NCI-H510A treated with DMSO at 0.1 percent for 48 hours (cell line): ENCODE measurements around the gene MAP7D2.
"Not testable (repeated sequence)": the region's sequence is repeated elsewhere in the genome, so short reads cannot be mapped to it uniquely, and the experiment has no call there.

Experiments used
- DNase-seq: peaks from one replicate; lab custom pipeline; 2025; lab: John Stamatoyannopoulos, UW

Gene MAP7D2

DNA sequence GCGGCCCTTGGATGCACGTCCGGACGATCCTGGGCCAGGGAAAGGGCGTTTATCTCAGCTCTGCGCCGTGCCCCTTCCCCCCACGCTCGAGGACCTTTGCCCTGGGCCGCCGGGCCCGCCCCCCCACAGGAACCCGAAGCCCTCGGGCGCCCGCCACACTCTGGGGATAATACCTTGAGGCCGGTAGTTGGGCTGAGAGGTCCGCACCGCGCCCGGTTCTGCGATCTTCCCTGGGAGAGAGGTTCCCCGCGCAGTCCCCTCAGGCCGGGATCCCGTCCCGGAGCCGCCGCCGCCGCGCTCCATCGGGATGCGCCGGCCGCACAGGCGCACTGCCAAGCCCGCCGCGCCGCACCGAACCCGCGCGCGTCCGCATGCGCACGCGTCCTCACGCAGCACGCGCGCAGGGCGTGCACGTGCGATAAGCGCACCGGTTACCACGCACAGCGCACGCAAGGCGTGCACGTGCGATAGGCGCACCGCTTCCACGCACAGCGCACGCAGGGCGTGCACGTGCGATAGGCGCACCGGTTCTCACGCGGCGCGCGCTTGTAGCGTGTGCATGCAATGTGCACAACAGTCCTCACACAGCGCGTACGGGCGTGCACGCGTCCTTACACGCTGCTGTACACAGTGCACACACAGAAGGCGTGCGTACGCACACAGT lies at the start of gene MAP7D2:
MAP7D2 (minus strand) TSS at position 331 of the 664 bp plus-strand sequence; CDS start at position 303, 28 bp downstream.
- DNase-seq: no peak

GRCh38 chrX:20162516-20162915 lies 45.8 kb upstream of the MAP7D2 start:
- DNase-seq: not testable (repeated sequence)

- no peak for DNase-seq
Measured at GRCh38 chrX:20159797-20160385, 43.2 kb upstream of the MAP7D2 start.

DNA sequence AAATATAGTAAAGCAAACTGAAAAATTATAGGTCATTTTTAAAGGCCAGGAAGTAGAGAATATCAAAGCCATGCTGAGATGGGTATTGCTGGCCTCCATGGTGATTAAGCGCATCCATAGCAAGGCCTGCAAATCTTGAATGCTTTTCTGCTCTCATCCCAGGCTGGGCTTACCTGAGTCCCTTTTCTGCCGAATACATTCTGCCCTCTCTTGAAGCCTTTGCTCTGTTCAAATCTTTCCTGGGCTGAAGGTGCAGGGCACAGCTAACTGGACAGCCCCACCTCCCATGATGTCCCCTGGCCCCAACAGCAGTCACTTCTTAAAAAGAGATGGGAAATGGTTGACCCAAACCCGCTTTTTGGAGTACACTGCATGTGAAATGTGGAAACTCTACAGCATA lies 35.0 kb upstream of the MAP7D2 start:
- no peak for DNase-seq

DNA sequence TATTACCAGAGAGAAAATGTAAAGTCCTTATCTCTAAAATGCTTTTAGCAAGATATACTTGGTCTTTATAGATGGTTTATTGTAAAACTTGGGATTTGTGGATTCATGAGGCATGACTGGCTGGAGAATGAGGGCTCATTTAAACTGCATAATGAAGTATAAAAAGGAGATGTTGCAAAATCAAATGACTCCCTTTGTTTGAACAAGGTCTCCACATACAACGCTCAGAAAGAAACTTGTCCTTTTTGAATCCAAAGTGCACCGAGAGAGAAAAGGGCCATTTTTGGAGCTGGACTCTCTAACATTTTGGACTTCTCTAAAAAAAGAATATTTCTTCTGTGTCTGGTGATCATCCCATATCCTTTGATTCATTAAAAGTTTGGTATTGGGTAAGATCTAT lies 32.6 kb upstream of the MAP7D2 start:
- no peak for DNase-seq

DNA sequence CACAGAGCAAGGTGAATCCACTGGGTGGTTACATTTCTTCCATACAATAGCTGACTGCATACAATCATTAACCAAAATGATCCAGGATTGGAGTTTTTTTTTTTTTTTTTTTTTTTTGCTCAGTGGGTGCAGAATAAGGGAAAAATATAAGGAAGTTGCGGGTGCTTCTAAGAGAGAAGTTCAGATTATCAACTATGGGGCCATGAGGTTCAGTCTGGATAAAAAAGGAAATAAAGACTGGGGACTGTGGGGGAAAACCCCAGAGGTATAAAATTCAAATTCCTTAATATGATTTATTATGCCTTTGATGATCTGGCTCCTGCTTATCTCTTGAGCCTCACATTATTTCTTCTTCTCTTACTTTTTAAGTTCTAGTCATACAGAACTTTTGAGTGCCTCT lies 30.9 kb upstream of the MAP7D2 start:
- no peak for DNase-seq

- no peak for DNase-seq
Measured at GRCh38 chrX:20144491-20144890, 27.8 kb upstream of the MAP7D2 start.

DNA sequence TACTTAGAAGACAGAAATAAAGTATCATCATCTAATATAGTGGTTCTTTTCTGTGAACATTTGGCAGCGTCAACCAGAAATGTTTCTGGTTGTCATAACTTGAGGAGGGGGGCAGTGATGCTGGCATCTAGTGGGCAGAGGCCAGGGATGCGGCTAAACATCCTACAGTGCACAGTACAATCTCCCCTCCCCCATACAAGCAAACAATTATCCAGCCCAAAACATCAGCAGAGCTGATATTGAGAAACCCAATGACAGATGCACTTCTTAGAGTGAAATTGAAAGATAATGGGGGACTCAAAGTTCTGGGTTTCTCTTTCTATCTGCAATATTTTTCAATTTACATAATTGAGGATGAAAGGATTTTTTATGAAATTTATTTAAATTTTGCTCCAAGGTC lies 26.9 kb upstream of the MAP7D2 start:
- DNase-seq: no peak

DNA sequence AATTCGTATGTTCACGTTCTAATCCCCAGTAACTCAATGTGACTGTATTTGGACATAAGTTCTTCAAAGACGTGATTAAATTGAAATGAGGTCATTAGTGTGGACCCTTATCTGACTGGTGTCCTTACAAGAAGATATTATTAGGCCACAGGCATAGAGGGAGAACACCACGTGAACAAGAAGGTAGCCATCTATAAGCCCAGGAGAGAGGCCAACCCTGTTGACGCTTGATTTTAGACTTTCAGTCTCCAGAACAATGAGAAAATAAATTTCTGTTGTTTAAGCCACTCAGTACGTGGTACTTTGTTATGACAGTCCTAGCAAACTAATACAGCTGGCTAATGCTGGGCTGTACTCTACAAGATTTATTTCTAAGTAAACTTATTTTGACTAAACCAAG lies 26.4 kb upstream of the MAP7D2 start:
- no peak for DNase-seq

- peak; percentile 89 for DNase-seq
Measured at GRCh38 chrX:20141281-20142220, 24.8 kb upstream of the MAP7D2 start, which contains the start of gene EIF1AX. EIF1AX (minus strand) TSS chrX:20141838; CDS start chrX:20141640, 198 bp downstream.

DNA sequence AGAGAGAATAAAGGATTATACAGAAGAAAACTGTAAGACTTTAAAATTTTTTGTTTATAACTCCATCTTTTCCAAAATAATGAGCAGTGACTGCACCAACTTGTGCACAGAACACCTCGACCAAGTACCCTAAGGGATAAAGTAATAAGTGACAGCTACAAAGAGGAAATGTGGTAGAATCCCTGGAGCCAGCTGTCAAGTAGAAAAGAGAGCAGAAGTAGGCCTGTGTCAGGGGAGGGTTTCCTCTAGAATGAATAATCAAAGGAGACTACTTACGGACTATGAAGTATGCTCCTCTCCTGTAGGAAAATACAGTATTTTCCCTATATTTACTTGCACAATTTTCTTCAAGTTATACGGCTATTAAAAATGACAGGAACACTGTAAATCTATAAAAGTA lies 23.7 kb upstream of the MAP7D2 start:
- no peak for DNase-seq

- DNase-seq: no peak
Measured at GRCh38 chrX:20139966-20140365, 23.3 kb upstream of the MAP7D2 start.

DNA sequence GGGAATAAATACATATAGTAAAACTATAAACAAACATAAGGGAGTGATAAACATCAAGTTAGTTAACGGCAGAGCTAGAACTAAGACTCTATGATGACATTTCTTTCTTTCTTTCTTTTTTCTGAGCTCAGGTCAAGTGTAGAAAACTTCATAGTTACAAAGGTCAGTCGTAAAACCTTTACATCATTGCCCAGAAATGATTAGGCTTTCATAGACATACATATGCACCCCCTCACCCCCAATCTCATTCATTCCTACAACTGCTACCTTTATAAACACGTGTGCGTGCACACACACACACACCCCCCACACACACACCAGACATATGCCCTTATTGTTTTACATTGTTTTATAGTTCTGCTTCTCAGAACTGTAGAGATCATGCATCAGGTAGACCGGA lies 19.2 kb upstream of the MAP7D2 start:
- no peak for DNase-seq

- no peak for DNase-seq
Measured at GRCh38 chrX:20132666-20133065, 16.0 kb upstream of the MAP7D2 start.

DNA sequence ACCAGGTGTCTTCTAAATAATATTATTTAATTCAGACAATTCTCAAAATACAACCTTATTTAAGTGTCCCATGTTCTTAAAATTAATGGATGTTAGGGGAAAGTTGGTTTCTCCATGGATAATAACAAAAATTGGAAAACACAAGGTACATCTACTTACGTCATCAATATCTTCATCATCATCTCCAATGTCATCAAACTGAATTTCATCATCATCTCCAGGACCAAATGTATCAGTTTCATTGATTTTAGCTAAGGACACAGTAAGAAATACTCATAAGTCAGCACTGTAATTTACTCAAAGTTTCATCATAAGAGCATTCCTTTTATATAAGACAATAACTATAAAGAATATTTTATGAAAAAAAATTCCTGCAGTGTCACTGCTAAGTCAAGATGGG lies 13.7 kb upstream of the MAP7D2 start:
- DNase-seq: no peak

DNA sequence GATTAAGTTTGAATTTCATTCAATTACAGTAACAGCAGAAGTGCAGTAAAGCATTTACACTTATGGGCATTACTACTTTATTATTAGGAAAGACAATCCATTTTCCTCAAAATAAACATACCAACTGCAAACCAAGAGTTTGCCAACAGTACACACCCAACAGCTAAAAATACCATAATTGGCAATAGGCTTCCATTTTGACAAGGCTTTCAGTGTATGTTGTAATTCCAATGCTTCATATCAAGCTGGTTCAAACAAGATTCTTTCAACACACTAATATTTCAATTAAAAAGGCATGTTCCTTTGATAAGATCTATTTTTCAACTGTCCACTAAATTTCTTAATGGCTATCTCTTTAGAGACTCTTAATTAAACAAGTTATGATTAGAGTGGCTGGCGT lies 12.8 kb upstream of the MAP7D2 start:
- no peak for DNase-seq

GRCh38 chrX:20128670-20129069 lies 12.0 kb upstream of the MAP7D2 start:
- no peak for DNase-seq

GRCh38 chrX:20127440-20127839 lies 10.7 kb upstream of the MAP7D2 start:
- not testable (repeated sequence) for DNase-seq

DNA sequence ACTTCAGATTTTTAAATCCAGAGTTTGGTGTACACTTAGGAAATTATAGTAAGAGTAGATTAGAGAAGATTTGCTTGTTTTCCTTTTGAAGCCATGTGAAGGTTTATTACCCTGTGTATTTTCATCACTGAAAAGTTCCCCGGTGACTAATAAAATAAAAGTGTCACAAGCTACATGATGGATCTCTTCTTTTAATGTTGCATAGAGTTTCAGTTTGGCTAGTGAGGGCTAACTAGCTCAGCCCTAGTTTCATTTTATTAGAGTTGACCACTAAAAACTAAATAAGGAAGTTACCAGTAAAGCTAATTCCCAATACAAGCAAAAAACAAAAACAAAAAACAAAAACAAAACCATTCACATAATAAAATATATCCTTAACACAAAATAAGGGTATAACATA lies 10.1 kb upstream of the MAP7D2 start:
- not testable (repeated sequence) for DNase-seq

DNA sequence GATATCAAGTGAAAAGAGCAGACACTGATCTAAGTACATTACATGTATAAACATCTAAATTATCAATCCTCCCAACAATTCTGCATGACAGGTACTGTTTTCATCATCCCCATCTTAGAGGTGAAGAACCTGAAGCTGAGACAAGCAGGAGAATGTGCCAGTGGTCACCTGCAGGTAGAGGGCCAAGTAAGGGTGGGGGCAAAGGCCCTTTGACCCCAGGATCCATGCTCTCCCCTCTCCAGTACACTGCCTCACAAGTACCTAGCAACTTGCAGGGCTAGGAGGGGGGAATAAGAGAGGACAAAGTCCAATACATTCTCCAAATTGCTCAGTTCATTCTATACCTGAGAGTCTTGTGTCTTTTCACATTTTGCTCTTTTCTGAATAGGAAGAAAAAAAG lies 8.3 kb upstream of the MAP7D2 start:
- DNase-seq: no peak

DNA sequence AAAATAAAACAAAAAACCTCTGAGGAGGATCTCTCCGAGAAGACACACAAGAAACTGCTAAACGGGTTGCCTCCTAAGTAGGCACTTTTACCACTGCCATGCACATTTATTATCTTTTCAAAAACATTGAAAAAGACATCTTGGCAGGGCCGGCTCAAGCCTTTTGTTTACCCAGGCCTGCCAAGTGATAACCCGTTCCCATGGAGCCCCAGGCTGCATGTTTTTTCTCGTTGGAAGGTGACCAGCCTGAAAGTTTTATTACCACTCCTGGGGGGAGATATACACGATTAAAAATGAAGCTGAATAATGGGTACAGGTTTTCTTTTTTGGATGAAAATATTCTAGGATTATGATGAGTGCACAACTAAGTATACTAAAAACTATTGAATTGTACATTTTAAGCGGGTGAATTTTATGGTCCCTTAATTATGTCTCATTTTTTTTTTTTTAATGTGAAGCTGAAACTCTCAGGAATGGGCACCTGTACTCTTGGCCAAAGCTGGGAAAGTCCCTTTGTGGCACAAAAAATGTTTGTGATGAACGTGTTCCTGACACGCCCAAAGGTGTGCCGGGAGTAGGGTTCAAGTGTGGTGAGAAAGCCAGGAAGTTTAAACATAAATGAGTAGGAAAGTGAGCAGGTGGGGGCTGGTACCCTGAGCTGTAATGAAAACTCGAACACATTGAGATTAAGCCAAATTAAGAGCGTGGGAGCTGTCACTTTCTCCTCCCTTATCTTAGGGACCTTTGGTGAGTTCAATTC lies 1.5 kb upstream of the MAP7D2 start:
- no peak for DNase-seq

DNA sequence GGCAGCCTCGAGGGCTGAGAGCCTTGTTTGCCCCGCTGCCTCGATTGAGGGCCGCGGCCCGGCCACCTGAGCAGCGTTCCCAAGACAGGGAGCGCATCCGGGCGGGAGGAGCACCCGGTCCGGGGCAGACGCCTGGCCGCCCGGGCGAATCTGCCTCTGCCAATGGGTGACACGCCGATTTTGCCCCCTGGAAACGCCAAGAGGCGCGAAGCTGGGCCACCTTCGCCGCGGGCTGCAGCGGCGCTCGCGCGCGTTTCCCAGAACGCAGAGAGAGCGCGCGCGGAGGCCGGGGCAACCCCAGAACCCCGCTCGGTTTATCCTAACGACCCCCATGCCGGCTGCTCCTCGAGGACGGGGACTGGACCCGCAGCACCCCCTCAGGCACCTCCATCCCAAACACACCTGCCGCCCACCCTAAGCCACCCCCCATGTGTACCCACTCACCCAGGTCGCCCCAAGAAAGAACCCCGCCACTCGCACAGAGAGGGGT lies 575 bp downstream of the MAP7D2 start:
- no peak for DNase-seq
